ENCODE measurements around the gene TXNDC11. TPM values are rescaled to one million over a fixed set of nuclear protein-coding genes. Genes with fewer than 3 reads are reported as not detected.

The TXNDC11 gene
- total RNA-seq, 1 donor from 2014 or later: 51.9 TPM

- DNase-seq (ENCODE audit: low spot score): no peak
Observed at GRCh38 chr16:11662582-11662981, 80.1 kb downstream of the TXNDC11 start.

- no peak for DNase-seq (ENCODE audit: low spot score)
Observed at GRCh38 chr16:11660565-11660964, 82.1 kb downstream of the TXNDC11 start.

GRCh38 chr16:11658896-11659708 is 83.6 kb downstream of the TXNDC11 start:
- DNase-seq (ENCODE audit: low spot score): no peak

- no peak for DNase-seq (ENCODE audit: low spot score)
Observed at GRCh38 chr16:11657556-11657955, 85.1 kb downstream of the TXNDC11 start.

- no peak for DNase-seq (ENCODE audit: low spot score)
Observed at GRCh38 chr16:11655655-11656054, 87.0 kb downstream of the TXNDC11 start.

- no peak for DNase-seq (ENCODE audit: low spot score)
Observed at GRCh38 chr16:11651796-11652195, 90.9 kb downstream of the TXNDC11 start.

- DNase-seq (ENCODE audit: low spot score): no peak
Observed at GRCh38 chr16:11650641-11651591, 91.7 kb downstream of the TXNDC11 start.

GRCh38 chr16:11649276-11649675 is 93.4 kb downstream of the TXNDC11 start:
- DNase-seq (ENCODE audit: low spot score): no peak

- no peak for DNase-seq (ENCODE audit: low spot score)
Observed at GRCh38 chr16:11642765-11643116, 99.9 kb downstream of the TXNDC11 start.

GRCh38 chr16:11640987-11641817 is 101.5 kb downstream of the TXNDC11 start:
- no peak for DNase-seq (ENCODE audit: low spot score)

GRCh38 chr16:11639925-11640899 is 102.4 kb downstream of the TXNDC11 start:
- DNase-seq (ENCODE audit: low spot score): no peak

- DNase-seq (ENCODE audit: low spot score): no peak
Observed at GRCh38 chr16:11639008-11639562, 103.6 kb downstream of the TXNDC11 start.

GRCh38 chr16:11638140-11638539 is 104.5 kb downstream of the TXNDC11 start:
- DNase-seq (ENCODE audit: low spot score): no peak

- no peak for DNase-seq (ENCODE audit: low spot score)
Observed at GRCh38 chr16:11637320-11637719, 105.3 kb downstream of the TXNDC11 start.

- no peak for DNase-seq (ENCODE audit: low spot score)
Observed at GRCh38 chr16:11636172-11636721, 106.4 kb downstream of the TXNDC11 start.

GRCh38 chr16:11635679-11636171 is 106.9 kb downstream of the TXNDC11 start:
- DNase-seq (ENCODE audit: low spot score): no peak

- no peak for DNase-seq (ENCODE audit: low spot score)
Observed at GRCh38 chr16:11635113-11635652, 107.5 kb downstream of the TXNDC11 start.

- no peak for DNase-seq (ENCODE audit: low spot score)
Observed at GRCh38 chr16:11634312-11634711, 108.3 kb downstream of the TXNDC11 start.

GRCh38 chr16:11633113-11633512 is 109.5 kb downstream of the TXNDC11 start:
- no peak for DNase-seq (ENCODE audit: low spot score)
